ENCODE results near the gene CHST11.

Gene CHST11

GRCh38 chr12:104588047-104588920 is 131.5 kb downstream of the CHST11 start:
- no peak for DNase-seq (ENCODE audit: low read depth, low spot score)
- H3K36me3 ChIP-seq (ENCODE audit: insufficient read depth, low read length) = no peaks in the 10 kb centered on the region
- H3K4me3 ChIP-seq = no peak overlapping the region
- no peak overlapping the region for H3K27ac ChIP-seq
- no peak overlapping the region for H3K9ac ChIP-seq (ENCODE audit: insufficient read length)
- no peaks in the 10 kb centered on the region for H3K9me3 ChIP-seq (ENCODE audit: low read depth, low read length)
- no peak for TF ChIP-seq EZH2 (IDR thresholded peaks at IDR 0.05)

GRCh38 chr12:104588921-104589590 is 132.3 kb downstream of the CHST11 start:
- Histone ChIP-seq H3K27ac (no peak overlapping the region), H3K36me3 (ENCODE audit: insufficient read depth, low read length) (no peaks in the 10 kb centered on the region), H3K4me3 (no peak overlapping the region), H3K9me3 (ENCODE audit: low read depth, low read length) (no peaks in the 10 kb centered on the region), H3K9ac (ENCODE audit: insufficient read length) (no peak overlapping the region)
- DNase-seq (ENCODE audit: low read depth, low spot score) = no peak
- TF ChIP-seq POLR2AphosphoS5 (IDR thresholded peaks at IDR 0.05; ENCODE audit: borderline replicate concordance, low read depth, low read length) (no peak), FOXP2 (optimal IDR thresholded peaks at IDR 0.05; ENCODE audit: control extremely low read depth, extremely low read length, insufficient read depth) (no peak), EZH2 (IDR thresholded peaks at IDR 0.05) (no peak)

DNA sequence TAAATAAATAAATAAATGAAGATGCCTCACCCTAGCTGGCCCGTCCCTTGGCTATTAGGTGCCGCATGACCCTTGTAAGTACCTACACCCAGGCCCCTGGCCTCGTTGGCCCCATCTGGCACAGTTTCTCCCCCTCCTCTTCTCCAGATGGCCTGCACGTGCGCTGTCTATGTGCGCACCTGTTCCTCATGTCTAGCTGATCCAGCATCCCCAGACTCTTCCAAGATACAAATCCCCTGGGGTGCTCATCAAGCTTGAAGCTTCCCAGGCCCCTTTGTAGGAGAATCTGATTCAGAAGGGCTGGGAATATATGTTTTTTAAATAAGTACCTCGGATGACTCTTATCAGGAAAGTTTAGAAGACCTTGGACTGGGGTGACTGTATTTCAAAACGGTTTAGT is 133.3 kb downstream of the CHST11 start:
- no peaks in the 10 kb centered on the region for H3K36me3 ChIP-seq (ENCODE audit: insufficient read depth, low read length)
- no peaks in the 10 kb centered on the region for H3K9me3 ChIP-seq (ENCODE audit: low read depth, low read length)
- H3K27ac ChIP-seq = no peak overlapping the region
- no peak overlapping the region for H3K4me3 ChIP-seq
- H3K9ac ChIP-seq (ENCODE audit: insufficient read length) = no peak overlapping the region
- TF ChIP-seq FOXP2 (optimal IDR thresholded peaks at IDR 0.05; ENCODE audit: control extremely low read depth, extremely low read length, insufficient read depth) = no peak
- TF ChIP-seq POLR2AphosphoS5 (IDR thresholded peaks at IDR 0.05; ENCODE audit: borderline replicate concordance, low read depth, low read length) = no peak
- TF ChIP-seq EZH2 (IDR thresholded peaks at IDR 0.05) = no peak
- no peak for DNase-seq (ENCODE audit: low read depth, low spot score)

DNA sequence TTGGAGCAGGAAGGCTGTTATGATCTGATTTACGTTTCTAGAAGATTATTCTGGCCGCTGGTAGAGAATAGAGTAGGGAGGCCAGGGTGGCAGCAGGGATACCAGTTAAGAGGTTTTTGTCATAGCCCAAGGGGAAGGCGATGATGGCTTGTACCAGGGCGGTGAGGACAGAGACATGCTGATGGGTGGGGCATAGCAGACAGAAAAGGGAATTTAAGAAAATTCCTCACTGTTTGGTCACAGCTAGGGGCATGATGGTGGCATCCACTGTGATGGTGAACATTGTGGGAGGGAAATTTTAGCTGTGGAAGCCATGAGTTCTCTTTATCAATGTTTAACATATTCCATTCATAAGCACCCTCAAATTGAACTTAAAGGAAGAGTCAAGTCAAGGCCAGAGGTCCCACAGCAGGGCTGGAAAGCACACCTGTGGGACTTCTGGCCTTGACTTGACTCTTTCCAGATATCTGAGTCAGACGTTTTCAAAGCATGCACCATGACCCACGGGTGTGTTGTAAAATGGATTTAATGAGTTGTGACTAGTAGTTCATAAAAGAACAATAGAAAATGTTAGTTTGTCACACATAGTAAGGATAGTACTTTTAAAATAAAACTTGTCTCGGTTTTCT is 134.6 kb downstream of the CHST11 start:
- Histone ChIP-seq H3K27ac (no peak overlapping the region), H3K36me3 (ENCODE audit: insufficient read depth, low read length) (no peaks in the 10 kb centered on the region), H3K9ac (ENCODE audit: insufficient read length) (no peak overlapping the region), H3K9me3 (ENCODE audit: low read depth, low read length) (no peaks in the 10 kb centered on the region), H3K4me3 (no peak overlapping the region)
- TF ChIP-seq POLR2AphosphoS5 (IDR thresholded peaks at IDR 0.05; ENCODE audit: borderline replicate concordance, low read depth, low read length) = no peak
- TF ChIP-seq EZH2 (IDR thresholded peaks at IDR 0.05) = no peak
- TF ChIP-seq FOXP2 (optimal IDR thresholded peaks at IDR 0.05; ENCODE audit: control extremely low read depth, extremely low read length, insufficient read depth) = no peak
- no peak for DNase-seq (ENCODE audit: low read depth, low spot score)

DNA sequence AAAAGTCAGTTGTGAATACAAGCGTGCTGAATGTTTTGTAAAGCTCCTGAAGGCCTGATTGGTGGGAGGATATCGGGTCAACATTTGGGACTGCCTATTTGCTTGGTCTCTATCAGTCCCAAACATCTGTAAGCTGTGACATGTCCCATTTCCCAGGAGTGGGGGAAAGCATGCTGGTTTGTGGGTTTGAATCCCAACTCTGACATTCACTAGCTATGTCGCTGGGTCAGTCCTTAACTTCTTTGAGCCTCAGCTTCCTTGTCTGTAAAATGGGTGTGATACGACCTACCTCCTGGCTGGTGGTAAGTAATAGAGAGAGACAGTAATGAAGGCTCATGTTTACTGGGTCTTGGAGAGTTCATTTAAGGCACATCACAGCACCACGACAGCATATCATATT is 136.7 kb downstream of the CHST11 start:
- no peak overlapping the region for H3K9ac ChIP-seq (ENCODE audit: insufficient read length)
- no peak overlapping the region for H3K4me3 ChIP-seq
- no peaks in the 10 kb centered on the region for H3K9me3 ChIP-seq (ENCODE audit: low read depth, low read length)
- no peak for DNase-seq (ENCODE audit: low read depth, low spot score)
- TF ChIP-seq POLR2AphosphoS5 (IDR thresholded peaks at IDR 0.05; ENCODE audit: borderline replicate concordance, low read depth, low read length) (no peak), FOXP2 (optimal IDR thresholded peaks at IDR 0.05; ENCODE audit: control extremely low read depth, extremely low read length, insufficient read depth) (no peak), EZH2 (IDR thresholded peaks at IDR 0.05) (no peak)
- H3K27ac ChIP-seq = no peak overlapping the region
- H3K36me3 ChIP-seq (ENCODE audit: insufficient read depth, low read length) = no peaks in the 10 kb centered on the region

DNA sequence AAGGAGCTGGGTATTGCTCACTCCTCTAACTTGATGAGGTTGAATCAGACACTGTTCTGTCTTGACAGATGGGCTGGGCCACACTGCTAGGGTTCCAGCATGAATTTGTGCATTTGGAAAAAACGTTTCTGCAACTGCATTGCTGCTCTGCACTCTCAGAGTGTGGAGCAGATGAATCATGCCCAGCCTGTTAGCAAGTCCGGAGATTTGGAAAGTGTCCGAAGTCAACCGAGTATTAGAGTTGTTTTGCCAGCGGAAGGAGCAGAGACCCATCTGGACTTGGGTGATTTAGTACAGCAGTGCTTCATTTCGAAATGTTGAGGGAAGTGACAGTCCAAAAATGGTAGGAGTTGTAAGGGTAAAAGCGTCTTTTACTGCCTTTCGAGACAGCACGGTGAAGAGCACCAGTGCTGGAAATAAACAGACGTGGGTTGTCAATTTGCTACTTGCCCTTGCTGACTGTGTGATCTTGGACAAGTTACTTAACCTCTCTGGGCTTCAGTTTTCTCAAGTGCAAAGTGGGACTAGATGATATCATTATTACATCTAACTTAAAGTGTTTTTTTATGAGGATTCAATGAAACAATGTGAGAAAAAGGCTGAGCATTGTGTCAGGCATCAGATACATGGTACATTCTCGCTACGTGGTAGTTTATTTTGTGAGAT is 139.5 kb downstream of the CHST11 start:
- no peak overlapping the region for H3K27ac ChIP-seq
- no peak overlapping the region for H3K4me3 ChIP-seq
- H3K9ac ChIP-seq (ENCODE audit: insufficient read length) = no peak overlapping the region
- no peak for DNase-seq (ENCODE audit: low read depth, low spot score)
- TF ChIP-seq FOXP2 (optimal IDR thresholded peaks at IDR 0.05; ENCODE audit: control extremely low read depth, extremely low read length, insufficient read depth) (no peak), EZH2 (IDR thresholded peaks at IDR 0.05) (no peak), POLR2AphosphoS5 (IDR thresholded peaks at IDR 0.05; ENCODE audit: borderline replicate concordance, low read depth, low read length) (no peak)
- no peaks in the 10 kb centered on the region for H3K9me3 ChIP-seq (ENCODE audit: low read depth, low read length)
- no peaks in the 10 kb centered on the region for H3K36me3 ChIP-seq (ENCODE audit: insufficient read depth, low read length)

DNA sequence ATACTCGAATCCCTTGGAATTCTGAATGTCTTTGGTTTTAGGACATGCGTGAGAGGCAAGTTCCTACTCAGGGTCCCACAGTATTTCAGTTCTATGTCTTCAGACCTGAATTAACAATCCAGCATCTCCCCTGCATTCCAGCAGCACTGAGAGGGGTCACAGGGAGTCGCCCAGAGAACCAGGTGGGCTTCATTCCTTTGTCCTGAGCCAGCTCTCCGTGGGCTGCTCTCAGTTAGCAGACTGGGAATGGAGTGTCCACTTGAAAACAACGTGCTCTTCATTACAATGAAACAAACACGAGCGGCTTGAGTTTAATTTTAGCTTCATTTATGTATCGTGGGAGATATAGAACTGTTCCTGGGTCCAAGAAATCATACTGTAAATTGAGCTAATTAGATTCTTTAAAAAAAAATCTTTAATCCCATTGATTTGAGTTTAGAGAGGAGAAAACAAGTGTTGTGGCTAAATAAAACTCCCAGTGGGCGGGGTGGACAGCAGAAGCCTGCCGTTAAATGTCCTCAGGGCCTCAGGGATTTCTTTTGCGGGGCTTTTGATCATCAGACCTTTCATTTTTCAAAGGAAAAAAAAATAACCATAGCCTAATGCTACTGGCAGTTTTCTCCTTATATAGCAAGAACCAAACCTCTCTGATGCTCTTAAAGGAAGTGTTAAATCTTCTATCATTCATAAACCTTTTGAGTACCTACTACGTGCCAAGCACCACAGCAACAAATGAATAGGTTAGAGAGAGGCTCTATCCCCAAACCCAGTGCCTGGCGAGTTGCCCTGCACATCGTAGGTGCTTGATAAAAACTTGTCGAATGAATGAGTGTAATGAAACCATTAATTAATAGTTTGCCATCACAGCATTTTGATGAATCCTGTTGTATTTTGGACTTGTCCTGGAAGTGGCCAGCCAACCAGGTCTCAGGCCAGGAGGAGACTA is 140.4 kb downstream of the CHST11 start:
- Histone ChIP-seq H3K9me3 (ENCODE audit: low read depth, low read length) (no peaks in the 10 kb centered on the region), H3K9ac (ENCODE audit: insufficient read length) (no peak overlapping the region), H3K27ac (no peak overlapping the region), H3K4me3 (no peak overlapping the region), H3K36me3 (ENCODE audit: insufficient read depth, low read length) (no peaks in the 10 kb centered on the region)
- DNase-seq (ENCODE audit: low read depth, low spot score) = no peak
- TF ChIP-seq POLR2AphosphoS5 (IDR thresholded peaks at IDR 0.05; ENCODE audit: borderline replicate concordance, low read depth, low read length) = no peak
- no peak for TF ChIP-seq FOXP2 (optimal IDR thresholded peaks at IDR 0.05; ENCODE audit: control extremely low read depth, extremely low read length, insufficient read depth)
- no peak for TF ChIP-seq EZH2 (IDR thresholded peaks at IDR 0.05)
